Spleen (tissue), 13 donors: ENCODE measurements around the gene NKG7. TPM values are rescaled to one million over a fixed set of nuclear protein-coding genes. Genes with fewer than 3 reads are reported as not detected.
"Not testable (repeated sequence)": the region's sequence is repeated elsewhere in the genome, so short reads cannot be mapped to it uniquely, and the experiment has no call there.

ENCODE experiments used
- DNase-seq: peaks from one replicate; pipeline ENCODE4 v3.0.0-alpha.2; 2020
- H3K27ac ChIP-seq, 8 donors: fragments of 200-600 bp; sonication (generic) in 7 of 8; 1 replicate in 4 of 8; 2 replicates in 4 of 8; pipeline versions ENCODE4 v1.5.0 to v1.8.0; 2016 to 2021; ENCODE audit warnings: inconsistent platforms in 4 of 8, mild to moderate bottlenecking in 4 of 8, moderate library complexity in 1 of 8
- H3K27me3 ChIP-seq, 7 donors: fragments of 200-600 bp; sonication (generic) in 6 of 7; replicated peaks in 1 of 7; 1 replicate in 4 of 7; 2 replicates in 3 of 7; pipeline versions ENCODE4 v1.5.0 to v1.8.0; 2016 to 2021; ENCODE audit warnings: inconsistent platforms in 3 of 7, mild to moderate bottlenecking in 1 of 7
- H3K36me3 ChIP-seq, 6 donors: fragments of 200-600 bp; sonication (generic) in 5 of 6; 1 replicate in 4 of 6; 2 replicates in 2 of 6; pipeline versions ENCODE4 v1.5.0 to v1.8.0; 2016 to 2021; ENCODE audit warnings: inconsistent platforms in 2 of 6
- H3K4me1 ChIP-seq, 6 donors: fragments of 200-600 bp; sonication (generic) in 5 of 6; 1 replicate in 3 of 6; 2 replicates in 3 of 6; pipeline versions ENCODE4 v1.5.0 to v1.8.0; 2016 to 2021; ENCODE audit warnings: inconsistent platforms in 3 of 6
- H3K4me3 ChIP-seq, 8 donors: fragments of 200-600 bp; sonication (generic) in 7 of 8; 1 replicate in 4 of 8; 2 replicates in 4 of 8; pipeline versions ENCODE4 v1.5.0 to v1.8.0; 2016 to 2021; ENCODE audit warnings: inconsistent platforms in 4 of 8, mild to moderate bottlenecking in 4 of 8, moderate library complexity in 2 of 8
- H3K9me3 ChIP-seq, 8 donors: fragments of 200-600 bp; sonication (generic) in 7 of 8; 1 replicate in 4 of 8; 2 replicates in 4 of 8; pipeline versions ENCODE4 v1.5.0 to v1.8.0; 2016 to 2021; ENCODE audit warnings: inconsistent platforms in 4 of 8
- POLR2A ChIP-seq, 3 donors: fragments of 450-650 bp; IDR thresholded peaks; one replicate each; pipeline ENCODE4 v1.5.1; 2017; ENCODE audit warnings: antibody characterized with exemption in 3 of 3, mild to moderate bottlenecking in 1 of 3
- POLR2AphosphoS5 ChIP-seq, 3 donors: sonication (generic); formaldehyde crosslinking; IDR thresholded peaks; one replicate each; pipeline ENCODE4 v1.5.1; 2017; ENCODE audit warnings: antibody characterized with exemption in 3 of 3
- WGBS, 5 donors: extraction: QIAGEN DNeasy Blood & Tissue Kit in 3 of 5; methylation state at CpG; one replicate each; pipeline versions ENCODE4 v1.1.5 to v1.1.7; 2013 to 2018; 5-methylcytosine and 5-hydroxymethylcytosine counted together
- intact Hi-C: fragments of 100-400 bp; cut with DNase I; formaldehyde crosslinking; loops from one replicate; pipeline ENCODE4 v1.15.0; 2023; ENCODE audit warnings: low total_unique reads
- long read RNA-seq, 2 donors: transcript quantifications; one replicate each; lab custom pipeline, GENCODE V29; 2026
- polyA plus RNA-seq, 3 donors: library from polyadenylated mRNA; stranded (reverse); fragments of 200-250 nt; gene quantifications; one replicate each; pipeline ENCODE4 v1.2.1, GENCODE V29; 2013
- total RNA-seq, 7 donors: library from RNA; depleted of rRNA in 3 of 7; stranded (reverse); fragments of >200 nt in 3 of 7; fragmentation: NEBNext Ultra II Directional in 4 of 7; extraction: Animal tissue kit (Norgen Biotek cat#: 25700) in 4 of 7; gene quantifications; one replicate each; pipeline versions ENCODE4 v1.1.0 to v1.2.1, GENCODE V29; 2016 to 2021
- TF ChIP-seq, protein P1 (sequence below), 11 experiments: fragments of 200-600 bp in 7 of 11; fragments of 450-650 bp in 4 of 11; sonication (generic) in 4 of 11; IDR thresholded peaks in 8 of 11; conservative IDR thresholded peaks in 3 of 11; 1 replicate in 7 of 11; 2 replicates in 4 of 11; pipeline versions ENCODE4 v1.4.0 to v1.8.0; 2016 to 2021; ENCODE audit warnings: antibody characterized with exemption in 11 of 11, inconsistent platforms in 4 of 11, mild to moderate bottlenecking in 1 of 11
- donor health status: healthy with polysubstance abuse.
- donor health status: DM: no; HTN: no; CAD: no; lungs with moderate emphysema.
- donor health status: DM: no; HTN: no; CAD: no.
- donor health status: Bipolar disorder and iron deficiency.
- donor health status: healthy.
- donor health status: DM: no; HTN: no; CAD: no.
- donor health status: DM: yes; HTN: yes; CAD: no.

The NKG7 gene
- total RNA-seq, result 100 to 1,000 TPM in 3 of 7 donors, 10 to 100 TPM in 4; 54.5 to 144 (median 94.1) TPM
- polyA plus RNA-seq, result 10 to 100 TPM; 30.8 to 43.7 (median 37.8) TPM
- long read RNA-seq, donor 1, transcript NKG7-204 (3 exons, 816 nt), result minor isoform, 5 of 24 reads
- long read RNA-seq, donor 1, transcript NKG7-201 (4 exons, 843 nt), result major isoform, 18 of 24 reads
- long read RNA-seq, donor 1, partial matches to known transcripts, result 0 of 24 reads
- long read RNA-seq, donor 1, other reads (novel, unspliced or antisense), result 0 of 24 reads
- long read RNA-seq, donor 2, transcript NKG7-201 (4 exons, 843 nt), result major isoform, 21 of 41 reads
- long read RNA-seq, donor 2, partial matches to known transcripts, result 15 of 41 reads
- long read RNA-seq, donor 2, other reads (novel, unspliced or antisense), result 0 of 41 reads

GRCh38 chr19:51372649-51373504, at the start of gene NKG7:
NKG7 (minus strand) TSS chr19:51372654; CDS start chr19:51372535, 119 bp downstream.
- H3K27ac ChIP-seq, result peak within 1 kb of the TSS; percentile 27 to 97 (median 76)
- intact Hi-C loops, result no loop called here
- H3K36me3 ChIP-seq, result no peaks in the 10 kb centered on the region
- H3K27me3 ChIP-seq, result no peaks in the 10 kb centered on the region
- TF ChIP-seq POLR2AphosphoS5 (IDR thresholded peaks at IDR 0.05) (peak in 2 of 3 donors; percentile 53 to 73), POLR2A (IDR thresholded peaks at IDR 0.05) (no peak)
- peak; percentile 80 for DNase-seq
- 17 to 28% (median 27%) methylated on average over 8 to 9 of the region's 9 CpGs for WGBS, 5 donors
- peaks cover 4 to 88% (median 29%) of the 10 kb centered on the region in 6 donors for H3K4me1 ChIP-seq
- H3K9me3 ChIP-seq, result no peaks in the 10 kb centered on the region
- peak within 1 kb of the TSS; percentile 16 to 95 (median 32) for H3K4me3 ChIP-seq

DNA sequence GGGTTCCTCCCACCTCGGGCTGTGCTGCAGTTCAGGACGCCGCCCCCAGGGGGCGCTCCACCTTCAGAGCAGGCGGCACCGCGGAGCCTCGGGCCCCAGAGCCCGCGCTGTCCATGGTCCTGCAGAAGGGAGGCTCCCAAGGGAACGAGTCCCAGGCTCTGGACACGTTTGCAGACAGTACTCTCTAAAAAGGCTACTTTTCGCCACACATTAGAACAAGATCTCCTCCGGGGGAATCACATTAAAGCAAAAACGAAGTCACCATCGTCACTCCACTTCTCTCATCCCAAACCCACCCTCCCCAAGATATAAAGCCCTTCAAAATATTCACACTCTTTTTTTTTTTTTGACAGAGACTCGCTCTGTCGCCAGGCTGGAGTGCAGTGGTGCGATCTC, 49.6 kb upstream of the NKG7 start:
- WGBS, 5 donors, result 6 to 10% (median 8%) methylated on average over 17 to 19 of the region's 19 CpGs

DNA sequence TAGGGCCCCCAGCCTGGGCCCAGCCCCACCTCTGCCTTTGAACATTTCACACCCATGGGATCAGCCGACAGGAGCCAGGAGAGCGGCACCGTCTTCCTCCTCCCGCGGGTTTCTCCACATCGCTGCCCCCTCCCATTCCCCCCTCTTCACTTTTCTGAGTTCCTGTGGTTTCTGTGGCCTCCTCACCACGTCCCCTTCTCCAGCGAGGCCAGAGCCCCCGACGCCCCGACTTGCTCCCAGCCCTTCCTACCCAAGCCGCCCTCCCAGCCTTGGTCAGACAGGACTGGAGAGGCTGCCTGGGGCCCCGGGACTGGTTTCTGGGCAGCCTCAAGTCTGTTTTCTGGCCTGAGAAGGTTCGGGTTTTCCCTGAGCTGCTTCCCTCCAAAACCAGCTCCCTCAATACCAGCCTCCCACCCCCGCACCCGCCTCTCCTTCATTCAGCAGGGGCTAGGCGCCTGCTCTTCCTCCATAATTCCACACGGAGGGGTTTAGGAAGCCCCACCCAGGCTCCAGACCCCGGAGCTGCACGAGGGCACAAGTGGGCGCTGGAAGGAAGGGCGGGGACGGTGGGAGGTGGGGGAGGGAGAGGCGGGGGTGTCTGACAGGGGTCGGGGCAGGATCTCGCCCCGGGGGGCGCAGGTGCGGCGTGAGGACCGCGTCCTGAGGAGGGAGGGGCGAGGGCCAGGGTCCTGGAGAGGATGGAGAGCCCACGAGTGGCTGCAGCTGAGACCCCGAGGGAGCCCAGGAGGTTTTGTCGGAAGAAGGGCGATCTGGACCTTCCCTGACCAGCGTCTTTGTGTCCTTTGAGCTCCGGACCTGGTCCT, 49.0 kb upstream of the NKG7 start:
- 2 to 11% (median 3%) methylated on average over 35 to 39 of the region's 39 CpGs for WGBS, 5 donors
- no peak overlapping the region for H3K27ac ChIP-seq
- intact Hi-C loops, result no loop called here
- H3K4me1 ChIP-seq, result peaks cover 3 to 54% (median 29%) of the 10 kb centered on the region in 6 donors
- no peak for DNase-seq
- H3K36me3 ChIP-seq, result no peaks in the 10 kb centered on the region
- peak overlapping the region in 3 of 8 donors; percentile 5 to 45 (median 14) for H3K4me3 ChIP-seq
- peaks cover 0 to 48% (median 9%) of the 10 kb centered on the region in 7 donors for H3K27me3 ChIP-seq
- H3K9me3 ChIP-seq, result no peaks in the 10 kb centered on the region
- TF ChIP-seq, protein P1, sequence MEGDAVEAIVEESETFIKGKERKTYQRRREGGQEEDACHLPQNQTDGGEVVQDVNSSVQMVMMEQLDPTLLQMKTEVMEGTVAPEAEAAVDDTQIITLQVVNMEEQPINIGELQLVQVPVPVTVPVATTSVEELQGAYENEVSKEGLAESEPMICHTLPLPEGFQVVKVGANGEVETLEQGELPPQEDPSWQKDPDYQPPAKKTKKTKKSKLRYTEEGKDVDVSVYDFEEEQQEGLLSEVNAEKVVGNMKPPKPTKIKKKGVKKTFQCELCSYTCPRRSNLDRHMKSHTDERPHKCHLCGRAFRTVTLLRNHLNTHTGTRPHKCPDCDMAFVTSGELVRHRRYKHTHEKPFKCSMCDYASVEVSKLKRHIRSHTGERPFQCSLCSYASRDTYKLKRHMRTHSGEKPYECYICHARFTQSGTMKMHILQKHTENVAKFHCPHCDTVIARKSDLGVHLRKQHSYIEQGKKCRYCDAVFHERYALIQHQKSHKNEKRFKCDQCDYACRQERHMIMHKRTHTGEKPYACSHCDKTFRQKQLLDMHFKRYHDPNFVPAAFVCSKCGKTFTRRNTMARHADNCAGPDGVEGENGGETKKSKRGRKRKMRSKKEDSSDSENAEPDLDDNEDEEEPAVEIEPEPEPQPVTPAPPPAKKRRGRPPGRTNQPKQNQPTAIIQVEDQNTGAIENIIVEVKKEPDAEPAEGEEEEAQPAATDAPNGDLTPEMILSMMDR (IDR thresholded peaks at IDR 0.05 in 8 of 11, conservative IDR thresholded peaks at IDR 0.05 in 3 of 11), result no peak
- no peak for TF ChIP-seq POLR2A (IDR thresholded peaks at IDR 0.05)
- no peak for TF ChIP-seq POLR2AphosphoS5 (IDR thresholded peaks at IDR 0.05)

More for the DNA sequence above, 49.6 kb upstream of the NKG7 start:
- H3K27ac ChIP-seq, result no peak overlapping the region
- peak overlapping the region in 3 of 8 donors; percentile 5 to 45 (median 14) for H3K4me3 ChIP-seq
- H3K36me3 ChIP-seq, result no peaks in the 10 kb centered on the region
- H3K9me3 ChIP-seq, result no peaks in the 10 kb centered on the region
- TF ChIP-seq, protein P1 (IDR thresholded peaks at IDR 0.05 in 8 of 11, conservative IDR thresholded peaks at IDR 0.05 in 3 of 11), result peak; percentile 89 to 99 (median 98)
- TF ChIP-seq POLR2A (IDR thresholded peaks at IDR 0.05) (no peak), POLR2AphosphoS5 (IDR thresholded peaks at IDR 0.05) (peak in 2 of 3 donors; percentile 52 to 76)
- intact Hi-C loops, result no loop called here
- peaks cover 3 to 48% (median 24%) of the 10 kb centered on the region in 6 donors for H3K4me1 ChIP-seq
- peak; percentile 97 for DNase-seq
- peaks cover 0 to 49% (median 9%) of the 10 kb centered on the region in 7 donors for H3K27me3 ChIP-seq

DNA sequence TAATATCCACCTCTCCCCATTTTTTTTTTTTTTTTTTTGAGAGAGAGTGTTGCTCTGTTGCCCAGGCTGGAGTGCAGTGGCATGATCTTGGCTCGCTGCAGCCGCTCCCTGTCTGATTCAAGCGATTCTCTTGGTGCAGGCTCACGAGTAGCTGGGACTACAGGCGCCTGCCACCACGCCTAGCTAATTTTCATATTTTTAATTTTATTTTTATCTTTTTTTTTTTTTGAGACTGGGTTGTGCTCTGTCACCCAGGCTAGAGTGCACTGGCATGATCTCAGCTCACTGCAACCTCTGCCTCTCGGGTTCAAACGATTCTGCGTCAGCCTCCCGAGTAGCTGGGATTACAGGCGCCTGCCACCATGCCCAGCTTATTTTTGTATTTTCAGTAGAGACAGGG, 48.1 kb upstream of the NKG7 start:
- Histone ChIP-seq H3K4me1 (peaks cover 3 to 64% (median 37%) of the 10 kb centered on the region in 6 donors), H3K27me3 (peaks cover 0 to 40% (median 9%) of the 10 kb centered on the region in 7 donors)
- H3K4me3 ChIP-seq, H3K36me3 ChIP-seq, H3K9me3 ChIP-seq, DNase-seq, intact Hi-C loops, H3K27ac ChIP-seq: not testable (repeated sequence)
- WGBS, 5 donors, result 83 to 90% (median 84%) methylated on average over 11 of the region's 11 CpGs
